Activated CD8-positive, alpha-beta T cell treated with anti-CD3 and anti-CD28 coated beads for 36 hours (primary cell): ENCODE results near the gene LCN1. TPM values are rescaled to one million over a fixed set of nuclear protein-coding genes. Genes with fewer than 3 reads are reported as not detected.
"Not testable (repeated sequence)": the region's sequence is repeated elsewhere in the genome, so short reads cannot be mapped to it uniquely, and the experiment has no call there.

ENCODE experiments used
- ATAC-seq: fragments of 200-7000 bp; cut with Tn5 transposase; one replicate; pipeline ENCODE4 v1.10.0; 2021; ENCODE audit warnings: mild to moderate bottlenecking, moderate library complexity
- CTCF ChIA-PET: fragments of 350-600 bp; sonication (Branson Sonifier 250); formaldehyde crosslinking; loops from one replicate; lab custom pipeline; 2021; ENCODE audit warnings: antibody characterized with exemption; lab: Charles Lee
- POLR2A ChIA-PET: fragments of 350-600 bp; sonication (Branson Sonifier 250); formaldehyde crosslinking; loops from one replicate; lab custom pipeline; 2021; ENCODE audit warnings: antibody characterized with exemption; lab: Charles Lee
- DNase-seq: peaks from one replicate; pipeline ENCODE4 v3.0.0-alpha.2; 2020
- H3K27ac Mint-ChIP-seq: one replicate; pipeline ENCODE4 v1.8.0; 2021; ENCODE audit warnings: mild to moderate bottlenecking, mixed read lengths
- H3K27me3 Mint-ChIP-seq: one replicate; pipeline ENCODE4 v1.8.0; 2021; ENCODE audit warnings: mixed read lengths
- H3K36me3 Mint-ChIP-seq: one replicate; pipeline ENCODE4 v1.8.0; 2021; ENCODE audit warnings: low read depth, mixed read lengths
- H3K4me1 Mint-ChIP-seq: one replicate; pipeline ENCODE4 v1.8.0; 2021; ENCODE audit warnings: low read depth, mixed read lengths
- H3K4me3 Mint-ChIP-seq: one replicate; pipeline ENCODE4 v1.8.0; 2021; ENCODE audit warnings: mild to moderate bottlenecking, moderate library complexity, mixed read lengths
- H3K9me3 Mint-ChIP-seq: one replicate; pipeline ENCODE4 v1.8.0; 2021; ENCODE audit warnings: mixed read lengths
- CTCF ChIP-seq: fragments of 200-600 bp; IDR thresholded peaks from one replicate; pipeline ENCODE4 v1.8.0; 2022; ENCODE audit warnings: antibody characterized with exemption, mild to moderate bottlenecking
- intact Hi-C: fragments of 100-400 bp; cut with micrococcal nuclease; formaldehyde crosslinking; loops from one replicate; pipeline ENCODE4 v1.10.0; 2022
- total RNA-seq, 2 experiments: library from RNA; stranded (reverse); gene quantifications; one replicate each; pipeline ENCODE4 v1.2.3, GENCODE V29; 2021

The LCN1 gene
- total RNA-seq, 2 experiments from 2014 or later, result not detected

GRCh38 chr9:135531096-135531495 lies 9.9 kb downstream of the LCN1 start:
- no peak overlapping the region for H3K27ac Mint-ChIP-seq

GRCh38 chr9:135533113-135533512 lies 11.9 kb downstream of the LCN1 start:
- peaks cover 13% of the 10 kb centered on the region for H3K27me3 Mint-ChIP-seq
- POLR2A ChIA-PET, result no interaction called here
- no peak for TF ChIP-seq CTCF

More at GRCh38 chr9:135531096-135531495, 9.9 kb downstream of the LCN1 start:
- no peak for TF ChIP-seq CTCF
- ChIA-PET CTCF (no interaction called here), POLR2A (no interaction called here)
- ATAC-seq (no peak), DNase-seq (no peak)
- Mint-ChIP-seq H3K4me3 (no peak overlapping the region), H3K4me1 (no peaks in the 10 kb centered on the region), H3K9me3 (no peaks in the 10 kb centered on the region), H3K36me3 (no peaks in the 10 kb centered on the region), H3K27me3 (peaks cover 9% of the 10 kb centered on the region)
- intact Hi-C loops, result no loop called here

GRCh38 chr9:135533674-135534073 lies 12.4 kb downstream of the LCN1 start:
- ChIA-PET CTCF (no interaction called here), POLR2A (no interaction called here)
- intact Hi-C loops, result no loop called here
- Mint-ChIP-seq H3K27me3 (peaks cover 14% of the 10 kb centered on the region), H3K27ac (no peak overlapping the region), H3K4me3 (no peak overlapping the region), H3K4me1 (no peaks in the 10 kb centered on the region), H3K36me3 (no peaks in the 10 kb centered on the region), H3K9me3 (no peaks in the 10 kb centered on the region)
- DNase-seq (no peak), ATAC-seq (no peak)
- no peak for TF ChIP-seq CTCF

More at GRCh38 chr9:135533113-135533512, 11.9 kb downstream of the LCN1 start:
- Mint-ChIP-seq H3K9me3 (no peaks in the 10 kb centered on the region), H3K36me3 (no peaks in the 10 kb centered on the region), H3K4me1 (no peaks in the 10 kb centered on the region), H3K4me3 (no peak overlapping the region), H3K27ac (no peak overlapping the region)
- intact Hi-C loops, result no loop called here
- DNase-seq (no peak), ATAC-seq (no peak)
- CTCF ChIA-PET, result no interaction called here

GRCh38 chr9:135534192-135534711 lies 13.0 kb downstream of the LCN1 start:
- intact Hi-C loops, POLR2A ChIA-PET, H3K4me1 Mint-ChIP-seq, H3K36me3 Mint-ChIP-seq, CTCF ChIA-PET, H3K4me3 Mint-ChIP-seq, H3K9me3 Mint-ChIP-seq, H3K27ac Mint-ChIP-seq, ATAC-seq, DNase-seq: not testable (repeated sequence)
- peaks cover 16% of the 10 kb centered on the region for H3K27me3 Mint-ChIP-seq

- DNase-seq, POLR2A ChIA-PET, H3K36me3 Mint-ChIP-seq, ATAC-seq, intact Hi-C loops, CTCF ChIA-PET, H3K9me3 Mint-ChIP-seq, H3K27ac Mint-ChIP-seq, H3K4me3 Mint-ChIP-seq, H3K4me1 Mint-ChIP-seq: not testable (repeated sequence)
- H3K27me3 Mint-ChIP-seq, result peaks cover 16% of the 10 kb centered on the region
Observed at GRCh38 chr9:135534826-135535225, 13.6 kb downstream of the LCN1 start.

GRCh38 chr9:135535631-135536030 lies 14.4 kb downstream of the LCN1 start:
- intact Hi-C loops, H3K4me3 Mint-ChIP-seq, H3K36me3 Mint-ChIP-seq, CTCF ChIA-PET, H3K4me1 Mint-ChIP-seq, DNase-seq, ATAC-seq, H3K27ac Mint-ChIP-seq, POLR2A ChIA-PET, H3K9me3 Mint-ChIP-seq: not testable (repeated sequence)
- peaks cover 16% of the 10 kb centered on the region for H3K27me3 Mint-ChIP-seq
